SK-N-SH (cell line): ENCODE results near the gene APBA2.

Experiments
- CHD2 ChIP-seq: fragments of 150-350 bp; IDR thresholded peaks from 2 replicates; pipeline ENCODE4 v1.6.1; 2018; ENCODE audit warnings: low read length; ENCODE audit not compliant: partially characterized antibody
- EP300 ChIP-seq, 2 experiments: IDR thresholded peaks; 2 replicates each; pipeline versions ENCODE4 v1.4.0 to v1.6.1; 2012; ENCODE audit warnings: borderline replicate concordance in 1 of 2, low read depth in 1 of 2, low read length in 1 of 2
- EZH2phosphoT487 ChIP-seq: fragments of 200-600 bp; sonication (generic); IDR thresholded peaks from 2 replicates; pipeline ENCODE4 v1.6.1; 2017; ENCODE audit warnings: low read depth, mixed run types, mild to moderate bottlenecking, antibody characterized with exemption, moderate library complexity, borderline replicate concordance
- FOXM1 ChIP-seq: IDR thresholded peaks from 2 replicates; pipeline ENCODE4 v1.4.0; 2012; ENCODE audit warnings: low read depth, mild to moderate bottlenecking
- GABPA ChIP-seq: IDR thresholded peaks from 2 replicates; pipeline ENCODE4 v1.4.0; 2012; ENCODE audit warnings: low read depth, mild to moderate bottlenecking
- NFIC ChIP-seq: IDR thresholded peaks from 2 replicates; pipeline ENCODE4 v1.4.0; 2012; ENCODE audit warnings: borderline replicate concordance
- PBX3 ChIP-seq: IDR thresholded peaks from 2 replicates; pipeline ENCODE4; 2012
- POLR2AphosphoS5 ChIP-seq: IDR thresholded peaks from 2 replicates; pipeline ENCODE4 v1.6.1; 2012; ENCODE audit warnings: low read depth, low read length
- RAD21 ChIP-seq: IDR thresholded peaks from 2 replicates; pipeline ENCODE4 v1.6.1; 2012; ENCODE audit warnings: mild to moderate bottlenecking, low read length
- RCOR1 ChIP-seq: fragments of 150-350 bp; IDR thresholded peaks from 2 replicates; pipeline ENCODE4 v1.6.1; 2017; ENCODE audit warnings: antibody characterized with exemption, low read length
- REST ChIP-seq: IDR thresholded peaks from 2 replicates; pipeline ENCODE4 v1.6.1; 2012; ENCODE audit warnings: mild to moderate bottlenecking, low read depth, low read length, moderate library complexity
- SMC3 ChIP-seq: IDR thresholded peaks from 2 replicates; pipeline ENCODE4 v1.6.1; 2012; ENCODE audit warnings: low read depth, low read length, improper control_type of control experiment
- TF ChIP-seq, protein P1 (sequence below): fragments of 200-600 bp; sonication (generic); IDR thresholded peaks from 2 replicates; pipeline ENCODE4 v1.6.1; 2017; ENCODE audit warnings: antibody characterized with exemption, mild to moderate bottlenecking, moderate library complexity

DNA sequence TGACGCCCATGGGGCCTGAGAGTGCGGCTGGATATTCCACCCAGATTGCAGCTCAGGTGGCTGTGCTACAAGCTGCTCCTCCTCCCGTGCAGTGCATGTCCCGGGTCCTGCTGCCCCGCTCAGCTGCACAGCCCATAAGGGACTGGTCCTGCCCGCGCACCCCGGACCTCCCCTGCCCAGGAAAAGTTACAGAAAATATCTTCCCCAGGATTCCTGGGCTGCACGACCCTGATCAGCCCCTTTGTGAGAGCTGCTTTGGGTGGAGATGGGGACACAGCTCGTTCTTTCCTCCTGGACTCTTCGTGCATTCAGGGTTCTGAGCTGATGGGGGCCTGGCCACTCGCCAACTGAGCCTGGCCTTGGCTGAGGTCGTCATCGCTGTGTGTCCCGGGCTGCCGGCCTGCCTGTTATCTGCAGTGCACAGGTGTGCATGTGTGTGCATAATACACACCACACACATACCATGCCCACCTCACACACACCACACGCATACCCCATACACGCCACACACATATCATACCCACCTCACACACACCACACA lies 28.8 kb downstream of the APBA2 start:
- no peak for TF ChIP-seq SMC3
- TF ChIP-seq, protein P1, sequence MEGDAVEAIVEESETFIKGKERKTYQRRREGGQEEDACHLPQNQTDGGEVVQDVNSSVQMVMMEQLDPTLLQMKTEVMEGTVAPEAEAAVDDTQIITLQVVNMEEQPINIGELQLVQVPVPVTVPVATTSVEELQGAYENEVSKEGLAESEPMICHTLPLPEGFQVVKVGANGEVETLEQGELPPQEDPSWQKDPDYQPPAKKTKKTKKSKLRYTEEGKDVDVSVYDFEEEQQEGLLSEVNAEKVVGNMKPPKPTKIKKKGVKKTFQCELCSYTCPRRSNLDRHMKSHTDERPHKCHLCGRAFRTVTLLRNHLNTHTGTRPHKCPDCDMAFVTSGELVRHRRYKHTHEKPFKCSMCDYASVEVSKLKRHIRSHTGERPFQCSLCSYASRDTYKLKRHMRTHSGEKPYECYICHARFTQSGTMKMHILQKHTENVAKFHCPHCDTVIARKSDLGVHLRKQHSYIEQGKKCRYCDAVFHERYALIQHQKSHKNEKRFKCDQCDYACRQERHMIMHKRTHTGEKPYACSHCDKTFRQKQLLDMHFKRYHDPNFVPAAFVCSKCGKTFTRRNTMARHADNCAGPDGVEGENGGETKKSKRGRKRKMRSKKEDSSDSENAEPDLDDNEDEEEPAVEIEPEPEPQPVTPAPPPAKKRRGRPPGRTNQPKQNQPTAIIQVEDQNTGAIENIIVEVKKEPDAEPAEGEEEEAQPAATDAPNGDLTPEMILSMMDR = no peak
- no peak for TF ChIP-seq EZH2phosphoT487
- no peak for TF ChIP-seq GABPA
- TF ChIP-seq RCOR1 = no peak
- no peak for TF ChIP-seq PBX3
- no peak for TF ChIP-seq EP300 (IDR thresholded peaks at IDR 0.05; ENCODE audit: borderline replicate concordance in 1 of 2, low read depth in 1 of 2, low read length in 1 of 2)
- no peak for TF ChIP-seq REST
- no peak for TF ChIP-seq FOXM1
- TF ChIP-seq NFIC = no peak
- no peak for TF ChIP-seq CHD2
- TF ChIP-seq POLR2AphosphoS5 = no peak
- TF ChIP-seq RAD21 = no peak
